SU-DHL-6 (cell line): ENCODE results near the gene STK31.
A peak's percentile ranks its signal among the peaks of the same experiment; 100 is the strongest.
"Not testable (repeated sequence)": the region's sequence is repeated elsewhere in the genome, so short reads cannot be mapped to it uniquely, and the experiment has no call there.

Experiments
- H2AFZ ChIP-seq: fragments of 200-600 bp; sonication (generic); 2 replicates; pipeline ENCODE4 v1.6.1; 2014; ENCODE audit warnings: low read depth, mild to moderate bottlenecking, moderate library complexity, mixed read lengths, antibody characterized with exemption, low read length; ENCODE audit not compliant: severe bottlenecking
- H3F3A ChIP-seq: fragments of 200-600 bp; shearing (Covaris generic); 2 replicates; pipeline ENCODE4 v1.6.0; 2016; ENCODE audit warnings: antibody characterized with exemption, mild to moderate bottlenecking; ENCODE audit not compliant: insufficient read depth
- H3K27ac ChIP-seq: fragments of 200-600 bp; sonication (generic); 2 replicates; pipeline ENCODE4 v1.5.1; 2016; ENCODE audit warnings: low read depth, mild to moderate bottlenecking, low read length, moderate library complexity, mixed read lengths
- H3K27me3 ChIP-seq: fragments of 200-600 bp; sonication (generic), shearing (Covaris generic); 2 replicates; pipeline ENCODE4 v1.6.0; 2014; ENCODE audit warnings: mild to moderate bottlenecking, low read length
- H3K36me3 ChIP-seq: fragments of 200-600 bp; sonication (generic); 2 replicates; pipeline ENCODE4 v1.6.1; 2014; ENCODE audit warnings: mild to moderate bottlenecking, low read length, mixed read lengths
- H3K4me2 ChIP-seq: fragments of 300-600, 200-600 bp; shearing (Covaris generic), sonication (generic); 2 replicates; pipeline ENCODE4 v1.6.0; 2014; ENCODE audit warnings: low read length, low read depth, mild to moderate bottlenecking; ENCODE audit not compliant: poor library complexity, severe bottlenecking
- H3K4me3 ChIP-seq: fragments of 200-600 bp; sonication (generic); 2 replicates; pipeline ENCODE4 v1.5.1; 2014; ENCODE audit warnings: antibody characterized with exemption, low read length, mild to moderate bottlenecking, mixed read lengths; ENCODE audit not compliant: insufficient read depth, poor library complexity, severe bottlenecking
- H3K79me2 ChIP-seq: fragments of 200-600 bp; sonication (generic); 2 replicates; pipeline ENCODE4 v1.6.1; 2014; ENCODE audit warnings: mild to moderate bottlenecking, low read length, moderate library complexity; ENCODE audit not compliant: insufficient read depth
- H3K9ac ChIP-seq: fragments of 200-600 bp; sonication (generic); 2 replicates; pipeline ENCODE4 v1.7.0; 2014; ENCODE audit warnings: mild to moderate bottlenecking, low read length
- H3K9me2 ChIP-seq: fragments of 200-600 bp; sonication (generic); replicated peaks from 2 replicates; pipeline ENCODE4 v1.6.1; 2014; ENCODE audit warnings: low read length; ENCODE audit not compliant: insufficient read depth
- H3K9me3 ChIP-seq: fragments of 200-600 bp; sonication (generic); 2 replicates; pipeline ENCODE4 v1.6.1; 2014; ENCODE audit warnings: low read length, mixed read lengths; ENCODE audit not compliant: insufficient read depth
- H4K20me1 ChIP-seq: fragments of 200-600 bp; sonication (generic); 2 replicates; pipeline ENCODE4 v1.6.1; 2014; ENCODE audit warnings: low read depth, mild to moderate bottlenecking, antibody characterized with exemption, low read length, moderate library complexity, mixed read lengths
- CTCF ChIP-seq: fragments of 200-600 bp; sonication (generic); IDR thresholded peaks from one replicate; pipeline ENCODE4 v1.5.1; 2017; ENCODE audit warnings: antibody characterized with exemption, mild to moderate bottlenecking, low read length, moderate library complexity; ENCODE audit not compliant: insufficient read depth, poor library complexity, severe bottlenecking
- EZH2phosphoT487 ChIP-seq: fragments of 200-600 bp; sonication (generic), shearing (Covaris generic); conservative IDR thresholded peaks from 2 replicates; pipeline ENCODE4 v1.6.1; 2018; ENCODE audit warnings: mild to moderate bottlenecking, antibody characterized with exemption, low read length, moderate library complexity, mixed read lengths

STK31 gene

GRCh38 chr7:23811540-23811939 is 101.5 kb downstream of the STK31 start:
- Histone ChIP-seq H4K20me1 (no peaks in the 10 kb centered on the region), H3K4me3 (no peak overlapping the region), H3K36me3 (no peaks in the 10 kb centered on the region; the same call in 1 of the 2 replicates), H3K27ac (no peak overlapping the region), H3K9ac (no peak overlapping the region), H3K27me3 (no peaks in the 10 kb centered on the region), H3F3A (no peaks in the 10 kb centered on the region), H3K79me2 (no peaks in the 10 kb centered on the region), H2AFZ (no peak overlapping the region), H3K4me2 (no peak overlapping the region), H3K9me3 (0 out of 2 replicates have a peak, but pooled peaks cover 4% of the 10 kb centered on the region), H3K9me2 (no peaks in the 10 kb centered on the region)
- TF ChIP-seq CTCF: peak; percentile 30
- TF ChIP-seq EZH2phosphoT487: no peak

- not testable (repeated sequence) for H4K20me1 ChIP-seq, H3K27me3 ChIP-seq, H3K9me3 ChIP-seq, H2AFZ ChIP-seq, H3K36me3 ChIP-seq, H3F3A ChIP-seq, H3K79me2 ChIP-seq, H3K27ac ChIP-seq, H3K9ac ChIP-seq, H3K4me2 ChIP-seq, H3K9me2 ChIP-seq, H3K4me3 ChIP-seq
Observed at GRCh38 chr7:23828125-23828524, 118.1 kb downstream of the STK31 start.

GRCh38 chr7:23832733-23833132 is 122.7 kb downstream of the STK31 start:
- not testable (repeated sequence) for H3F3A ChIP-seq, H3K9ac ChIP-seq, H4K20me1 ChIP-seq, H3K79me2 ChIP-seq, H3K4me3 ChIP-seq, H3K9me2 ChIP-seq, H3K4me2 ChIP-seq, H3K27me3 ChIP-seq, H3K36me3 ChIP-seq, H2AFZ ChIP-seq, H3K27ac ChIP-seq
- peaks cover 14% of the 10 kb centered on the region for H3K9me3 ChIP-seq

- Histone ChIP-seq H3K27ac (no peak overlapping the region), H3F3A (no peaks in the 10 kb centered on the region), H3K9me3 (peaks cover 14% of the 10 kb centered on the region), H3K9ac (no peak overlapping the region), H3K27me3 (no peaks in the 10 kb centered on the region), H3K4me3 (no peak overlapping the region), H3K4me2 (no peak overlapping the region), H4K20me1 (no peaks in the 10 kb centered on the region), H3K36me3 (no peaks in the 10 kb centered on the region), H3K9me2 (no peaks in the 10 kb centered on the region), H3K79me2 (no peaks in the 10 kb centered on the region), H2AFZ (no peak overlapping the region)
- TF ChIP-seq EZH2phosphoT487 (no peak), CTCF (no peak)
Observed at GRCh38 chr7:23833405-23833804, 123.4 kb downstream of the STK31 start.

GRCh38 chr7:23844837-23845236 is 134.8 kb downstream of the STK31 start:
- H3K9me2 ChIP-seq, H3K27ac ChIP-seq, H3K9ac ChIP-seq, H4K20me1 ChIP-seq, H3K36me3 ChIP-seq, H3F3A ChIP-seq, H2AFZ ChIP-seq, H3K9me3 ChIP-seq, H3K27me3 ChIP-seq, H3K4me2 ChIP-seq, H3K79me2 ChIP-seq, H3K4me3 ChIP-seq: not testable (repeated sequence)
